Endothelial cell of umbilical vein (primary cell): ENCODE data around the gene COL5A1. TPM values are rescaled to one million over a fixed set of nuclear protein-coding genes. Genes with fewer than 3 reads are reported as not detected.

Experiments
- BruUV-seq: library from RNA; stranded (reverse); fragments of 400-500 nt; replicated peaks from 2 replicates; lab custom pipeline; 2021; lab: Mats Ljungman, UMichigan
- CTCF ChIA-PET: fragments of 300-600, 350-600 bp; sonication (Branson Sonifier 250); formaldehyde crosslinking; loops from one replicate; lab custom pipeline; 2021; ENCODE audit warnings: antibody characterized with exemption, inconsistent platforms; lab: Charles Lee
- POLR2A ChIA-PET: fragments of 300-600, 350-600 bp; sonication (Branson Sonifier 250); formaldehyde crosslinking; loops from one replicate; lab custom pipeline; 2021; ENCODE audit warnings: antibody characterized with exemption, inconsistent platforms; lab: Charles Lee
- DNase-seq: peaks from one replicate; pipeline ENCODE4 v3.0.0-alpha.2; 2011; ENCODE audit warnings: low read depth, low spot score
- FAIRE-seq: peaks from 2 replicates; lab custom pipeline; 2011; peaks lifted over from hg19 to GRCh38; lab: Jason Lieb, UNC
- H2AFZ ChIP-seq: 2 replicates; pipeline ENCODE4 v1.6.0; 2012; ENCODE audit warnings: low read depth, low read length, control low read depth, inconsistent platforms
- H3K27ac ChIP-seq: 2 replicates; pipeline ENCODE4 v1.5.1; 2011; ENCODE audit warnings: low read depth, mild to moderate bottlenecking, control low read depth, low read length, moderate library complexity; ENCODE audit not compliant: insufficient read depth
- H3K27me3 ChIP-seq, 2 experiments: 2 replicates each; pipeline versions ENCODE4 v1.6.0 to v1.6.1; 2011; ENCODE audit warnings: low read length in 2 of 2, mixed read lengths in 1 of 2; ENCODE audit not compliant: control insufficient read depth in 2 of 2, insufficient read depth in 2 of 2
- H3K36me3 ChIP-seq, 2 experiments: 2 replicates in 1 of 2; 3 replicates in 1 of 2; pipeline ENCODE4 v1.5.1; 2011; ENCODE audit warnings: low read length in 2 of 2, mild to moderate bottlenecking in 1 of 2, moderate library complexity in 1 of 2; ENCODE audit not compliant: control insufficient read depth in 2 of 2, insufficient read depth in 2 of 2; ENCODE audit errors: extremely low read depth in 1 of 2
- H3K4me1 ChIP-seq: 3 replicates; pipeline ENCODE4 v1.5.1; 2011; ENCODE audit warnings: mild to moderate bottlenecking, low read length; ENCODE audit not compliant: control insufficient read depth, insufficient read depth; ENCODE audit errors: extremely low read depth
- H3K4me2 ChIP-seq: 2 replicates; pipeline ENCODE4 v1.6.1; 2011; ENCODE audit warnings: low read length, control low read depth, mixed read lengths; ENCODE audit not compliant: insufficient read depth
- H3K4me3 ChIP-seq, 3 experiments: fragments of 200-600 bp in 1 of 3; sonication (generic), shearing (Covaris generic) in 1 of 3; replicated peaks in 1 of 3; 2 replicates each; pipeline ENCODE4 v1.5.1; 2011 to 2016; ENCODE audit warnings: control low read depth in 3 of 3, low read length in 3 of 3, mild to moderate bottlenecking in 2 of 3, inconsistent platforms in 1 of 3, low read depth in 1 of 3, moderate library complexity in 1 of 3; ENCODE audit not compliant: insufficient read depth in 1 of 3
- H3K79me2 ChIP-seq: 2 replicates; pipeline ENCODE4 v1.6.0; 2012; ENCODE audit warnings: low read length, inconsistent platforms; ENCODE audit not compliant: control insufficient read depth, insufficient read depth
- H3K9ac ChIP-seq: replicated peaks from 2 replicates; pipeline ENCODE3; 2011; ENCODE audit warnings: low read length, control low read depth; ENCODE audit not compliant: insufficient read depth; ENCODE audit errors: extremely low read depth
- H3K9me1 ChIP-seq: replicated peaks from 3 replicates; pipeline ENCODE4 v1.6.0; 2011; ENCODE audit warnings: mild to moderate bottlenecking, low read length; ENCODE audit not compliant: control insufficient read depth, insufficient read depth; ENCODE audit errors: extremely low read depth
- H3K9me3 ChIP-seq: replicated peaks from 2 replicates; pipeline ENCODE4 v1.5.1; 2012; ENCODE audit warnings: low read length, inconsistent platforms; ENCODE audit not compliant: control insufficient read depth, insufficient read depth
- H4K20me1 ChIP-seq: replicated peaks from 2 replicates; pipeline ENCODE3; 2011; ENCODE audit warnings: mild to moderate bottlenecking, low read length; ENCODE audit not compliant: control insufficient read depth, insufficient read depth; ENCODE audit errors: extremely low read depth
- EZH2 ChIP-seq: IDR thresholded peaks from 2 replicates; pipeline ENCODE4 v1.6.1; 2012; ENCODE audit warnings: borderline replicate concordance, low read depth, mild to moderate bottlenecking, moderate library complexity, low read length, inconsistent platforms; ENCODE audit not compliant: severe bottlenecking
- FOS ChIP-seq: IDR thresholded peaks from 2 replicates; pipeline ENCODE4 v1.6.1; 2011; ENCODE audit warnings: mild to moderate bottlenecking, low read length, moderate library complexity, borderline replicate concordance; ENCODE audit not compliant: insufficient read depth
- GATA2 ChIP-seq: IDR thresholded peaks from 2 replicates; pipeline ENCODE4 v1.7.0; 2011; ENCODE audit warnings: low read depth, mild to moderate bottlenecking, moderate library complexity, mixed read lengths, low read length; ENCODE audit not compliant: insufficient read length, insufficient read depth
- JUN ChIP-seq: IDR thresholded peaks from 2 replicates; pipeline ENCODE4 v1.6.1; 2011; ENCODE audit warnings: borderline replicate concordance, low read depth; ENCODE audit not compliant: insufficient read length, insufficient read depth
- MYC ChIP-seq: IDR thresholded peaks from one replicate; pipeline ENCODE4 v1.6.1; 2011; ENCODE audit warnings: mild to moderate bottlenecking, low read depth, low read length
- POLR2A ChIP-seq: IDR thresholded peaks from 2 replicates; pipeline ENCODE4 v1.6.1; 2012; ENCODE audit warnings: low read depth, mild to moderate bottlenecking, control low read depth, low read length
- POLR2AphosphoS5 ChIP-seq: IDR thresholded peaks from 2 replicates; pipeline ENCODE4 v1.6.1; 2012; ENCODE audit warnings: low read depth, mild to moderate bottlenecking, control low read depth, low read length, moderate library complexity; ENCODE audit not compliant: insufficient read depth
- dilution Hi-C: fragments of 300-500 bp; cut with MboI; formaldehyde crosslinking; loops from one replicate; pipeline ENCODE4 v1.15.0; 2019; ENCODE audit warnings: low sequenced_read_pairs; ENCODE audit not compliant: extremely low pct_ligation_motif_present
- intact Hi-C: fragments of 100-400 bp; cut with micrococcal nuclease; formaldehyde crosslinking; loops from one replicate; pipeline ENCODE4 v1.10.0; 2022
- polyA plus RNA-seq, 4 experiments: library from polyadenylated mRNA; depleted of rRNA in 3 of 4; stranded (reverse) in 3 of 4; unstranded in 1 of 4; fragments of >200 nt; gene quantifications; 2 replicates each; pipeline versions ENCODE4 v1.2.1 to v1.2.3, GENCODE V29; 2011 to 2012; ENCODE audit warnings: missing spikeins in 1 of 4
- total RNA-seq: library from RNA; stranded (reverse); gene quantifications from 2 replicates; pipeline ENCODE4 v1.2.3, GENCODE V29; 2021
- TF ChIP-seq, protein P1 (sequence below), 2 donors: IDR thresholded peaks; 1 replicate in 1 of 2; 2 replicates in 1 of 2; pipeline ENCODE4 v1.5.1; 2011; ENCODE audit warnings: low read length in 2 of 2, mild to moderate bottlenecking in 2 of 2, moderate library complexity in 2 of 2, control low read depth in 1 of 2, inconsistent platforms in 1 of 2, low read depth in 1 of 2; ENCODE audit not compliant: insufficient read depth in 1 of 2; ENCODE audit errors: extremely low read depth in 1 of 2
- TF ChIP-seq, protein P2 (sequence below): IDR thresholded peaks from 2 replicates; pipeline ENCODE4 v1.6.1; 2011; ENCODE audit not compliant: insufficient read depth, insufficient read length

COL5A1 gene
- total and polyA plus RNA-seq, 2 donors (not counting 3 experiments of a cell fraction or from before 2014, with no cell fraction given) = 97.4 to 175 TPM

DNA sequence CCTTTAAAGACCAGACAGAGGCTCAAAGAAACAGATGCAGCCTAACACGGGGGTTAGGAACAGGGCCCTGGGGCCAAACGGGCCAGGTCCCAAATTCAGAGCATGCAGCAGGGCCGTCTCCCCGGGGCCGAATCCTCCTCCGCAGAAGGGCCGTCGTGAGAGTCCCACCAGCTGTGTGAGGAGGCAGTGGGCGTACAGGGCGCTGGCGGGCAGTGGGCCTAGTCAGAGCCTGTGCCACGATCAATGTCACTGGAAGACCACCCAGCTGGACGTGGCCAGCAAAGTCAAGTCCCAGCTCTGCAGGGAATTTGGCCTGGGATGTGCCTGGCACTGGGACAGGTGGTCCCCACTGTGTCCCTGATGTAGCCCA is 223.2 kb downstream of the COL5A1 start:
- CTCF ChIA-PET = no interaction called here
- Histone ChIP-seq H3K79me2 (no peaks in the 10 kb centered on the region), H3K4me2 (no peak overlapping the region), H3K27me3 (no peaks in the 10 kb centered on the region), H3K36me3 (no peaks in the 10 kb centered on the region), H3K4me3 (no peak overlapping the region), H3K9me1 (no peaks in the 10 kb centered on the region), H3K4me1 (no peaks in the 10 kb centered on the region), H2AFZ (no peak overlapping the region), H3K27ac (no peak overlapping the region), H3K9ac (no peak overlapping the region), H3K9me3 (no peaks in the 10 kb centered on the region), H4K20me1 (no peaks in the 10 kb centered on the region)
- dilution Hi-C loops (no loop called here), intact Hi-C loops (no loop called here)
- FAIRE-seq (no peak), DNase-seq (no peak)
- TF ChIP-seq MYC (no peak), POLR2A (no peak), FOS (no peak), JUN (no peak), POLR2AphosphoS5 (no peak), GATA2 (no peak), EZH2 (no peak)
- TF ChIP-seq, protein P1, sequence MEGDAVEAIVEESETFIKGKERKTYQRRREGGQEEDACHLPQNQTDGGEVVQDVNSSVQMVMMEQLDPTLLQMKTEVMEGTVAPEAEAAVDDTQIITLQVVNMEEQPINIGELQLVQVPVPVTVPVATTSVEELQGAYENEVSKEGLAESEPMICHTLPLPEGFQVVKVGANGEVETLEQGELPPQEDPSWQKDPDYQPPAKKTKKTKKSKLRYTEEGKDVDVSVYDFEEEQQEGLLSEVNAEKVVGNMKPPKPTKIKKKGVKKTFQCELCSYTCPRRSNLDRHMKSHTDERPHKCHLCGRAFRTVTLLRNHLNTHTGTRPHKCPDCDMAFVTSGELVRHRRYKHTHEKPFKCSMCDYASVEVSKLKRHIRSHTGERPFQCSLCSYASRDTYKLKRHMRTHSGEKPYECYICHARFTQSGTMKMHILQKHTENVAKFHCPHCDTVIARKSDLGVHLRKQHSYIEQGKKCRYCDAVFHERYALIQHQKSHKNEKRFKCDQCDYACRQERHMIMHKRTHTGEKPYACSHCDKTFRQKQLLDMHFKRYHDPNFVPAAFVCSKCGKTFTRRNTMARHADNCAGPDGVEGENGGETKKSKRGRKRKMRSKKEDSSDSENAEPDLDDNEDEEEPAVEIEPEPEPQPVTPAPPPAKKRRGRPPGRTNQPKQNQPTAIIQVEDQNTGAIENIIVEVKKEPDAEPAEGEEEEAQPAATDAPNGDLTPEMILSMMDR (IDR thresholded peaks at IDR 0.05; ENCODE audit: extremely low read depth in 1 of 2, insufficient read depth in 1 of 2, low read depth in 1 of 2, low read length in 2 of 2) = no peak
- TF ChIP-seq, protein P2, sequence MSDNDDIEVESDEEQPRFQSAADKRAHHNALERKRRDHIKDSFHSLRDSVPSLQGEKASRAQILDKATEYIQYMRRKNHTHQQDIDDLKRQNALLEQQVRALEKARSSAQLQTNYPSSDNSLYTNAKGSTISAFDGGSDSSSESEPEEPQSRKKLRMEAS = no peak
- POLR2A ChIA-PET = no interaction called here
- no TSS peak for BruUV-seq
